8988T (cell line): Measurements from ENCODE around the gene CAMK2N1.

ENCODE experiments used
- DNase-seq: peaks from one replicate; pipeline ENCODE4 v3.0.0; 2011

CAMK2N1 gene

DNA sequence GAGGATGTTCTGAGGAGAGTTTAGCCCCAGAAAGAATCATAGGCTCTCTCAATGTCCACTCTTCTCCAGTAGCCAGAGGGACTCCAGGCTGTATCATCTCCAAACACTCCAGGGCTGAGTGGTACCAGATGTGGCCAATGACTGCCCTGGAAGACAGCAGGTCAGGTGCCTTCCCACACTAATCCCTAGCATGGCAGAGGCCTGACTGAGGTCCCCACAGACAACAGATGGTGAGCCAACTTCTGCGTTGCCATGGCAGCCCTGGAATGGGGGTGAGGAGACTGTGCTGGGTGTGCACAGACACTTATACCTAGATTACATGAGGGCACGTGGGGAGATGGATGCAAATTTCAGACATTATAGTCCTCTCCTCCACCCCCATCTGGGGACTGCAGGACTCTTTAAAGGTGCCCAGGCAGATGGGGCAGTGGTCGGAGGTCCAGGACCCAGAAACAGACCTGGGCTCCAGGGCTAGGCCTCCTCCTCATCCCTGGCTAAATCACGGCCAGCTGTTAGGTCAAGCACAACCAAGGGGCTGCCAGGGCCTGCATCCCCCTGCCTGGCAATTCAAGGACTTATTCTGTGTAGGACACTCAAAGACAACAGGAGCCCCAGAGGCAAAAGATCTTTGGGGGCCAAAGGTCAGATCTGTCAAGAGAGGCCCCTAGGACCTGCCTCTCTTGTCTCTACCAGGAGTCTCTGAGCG is 42.9 kb downstream of the CAMK2N1 start:
- DNase-seq: no peak

DNA sequence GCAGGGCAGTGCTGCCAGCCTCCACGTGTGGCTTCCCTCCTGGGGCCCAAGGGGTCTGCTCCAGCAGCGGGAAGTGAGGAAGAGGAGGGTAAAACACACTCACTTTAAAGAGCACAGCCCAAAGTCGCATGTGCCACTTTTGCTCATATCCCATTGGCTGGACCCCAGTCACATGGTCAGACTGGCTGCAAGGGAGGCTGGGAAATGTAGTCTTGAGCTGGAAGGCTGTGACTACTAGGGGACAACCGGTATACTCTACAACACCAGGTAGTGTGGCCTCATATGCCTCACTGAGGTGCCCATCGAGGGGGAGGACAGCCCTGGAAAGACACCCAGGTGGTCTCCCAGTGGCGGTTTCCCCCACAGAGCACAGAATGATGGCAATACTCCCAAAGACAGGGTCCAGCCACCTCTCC is 45.2 kb downstream of the CAMK2N1 start:
- DNase-seq: peak; percentile 59

DNA sequence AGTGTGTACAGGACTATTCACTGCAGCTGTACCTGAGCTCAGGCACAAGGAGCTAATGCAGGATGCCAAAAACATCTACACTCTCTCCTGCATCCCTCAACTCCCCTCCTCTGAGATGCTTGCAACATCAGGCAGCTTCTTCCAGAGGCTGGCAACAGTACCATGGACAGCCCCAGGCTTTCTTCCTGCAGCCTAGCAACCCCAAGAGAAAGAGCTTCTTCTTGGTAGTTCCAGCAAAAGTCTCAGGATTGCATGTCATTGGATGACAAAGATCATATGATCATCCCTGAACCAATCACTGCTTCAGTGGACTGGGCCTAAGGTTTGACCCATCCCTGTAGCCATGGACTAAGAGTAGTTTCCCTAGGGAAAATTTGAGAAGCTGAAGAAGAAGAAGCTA is 46.7 kb downstream of the CAMK2N1 start:
- DNase-seq: no peak

DNA sequence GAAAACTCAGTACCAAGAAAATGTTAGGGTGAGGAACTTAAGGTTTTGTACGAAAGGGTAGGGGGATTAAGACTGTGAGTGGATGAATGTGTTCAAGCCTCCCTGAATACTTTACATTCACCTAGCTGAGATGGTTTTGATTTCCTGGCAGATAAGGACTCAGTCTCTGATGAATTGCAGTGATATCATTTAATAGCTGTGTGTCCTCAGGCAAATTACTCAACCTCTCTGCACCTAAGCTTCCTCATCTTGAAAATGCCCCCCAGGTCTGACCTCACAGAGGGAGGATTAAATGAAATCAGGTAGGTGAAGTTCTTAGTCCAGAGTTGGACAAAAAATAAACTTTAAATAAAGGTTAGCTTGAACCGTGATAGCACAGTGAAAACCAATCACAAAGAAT is 48.4 kb downstream of the CAMK2N1 start:
- DNase-seq: no peak

DNA sequence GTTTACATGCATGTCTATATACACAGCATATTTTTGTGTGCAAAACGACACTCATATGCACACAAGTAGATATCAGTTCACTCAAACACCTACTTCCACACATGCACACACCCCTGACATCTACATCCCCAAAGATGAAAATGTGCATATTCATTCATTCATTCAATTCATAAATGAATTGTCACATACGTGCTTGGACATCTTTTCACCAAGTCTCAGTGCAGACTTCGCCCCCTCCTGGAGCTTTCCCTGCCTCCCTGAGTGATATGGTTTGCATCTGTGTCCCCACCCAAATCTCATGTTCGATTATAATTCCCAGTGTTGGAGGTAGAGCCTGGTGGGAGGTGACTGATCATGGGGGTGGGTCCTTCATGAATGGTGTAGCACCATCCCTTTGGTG is 53.1 kb downstream of the CAMK2N1 start:
- no peak for DNase-seq
